ENCODE results near the gene OR2A5.
A peak's percentile ranks its signal among the peaks of the same experiment; 100 is the strongest.

Gene OR2A5

GRCh38 chr7:144019457-144019856 lies 29.3 kb upstream of the OR2A5 start:
- WGBS, 2 experiments (ENCODE audit: insufficient coverage in 2 of 2), result 43 to 83% methylated on average over 1 to 2 of the region's 2 CpGs
- peaks cover 28% of the 10 kb centered on the region for H3K4me1 ChIP-seq (ENCODE audit: control insufficient read depth, insufficient read depth, low read length, poor library complexity, severe bottlenecking)
- peak overlapping the region; percentile 78 for H3K27ac ChIP-seq (ENCODE audit: low read depth, low read length, severe bottlenecking)
- H3K36me3 ChIP-seq (ENCODE audit: control insufficient read depth, insufficient read depth, low read length), result no peaks in the 10 kb centered on the region
- H3K4me3 ChIP-seq (ENCODE audit: extremely low read depth, insufficient read depth, low read length, poor library complexity, severe bottlenecking), result no peak overlapping the region
- H3K9me3 ChIP-seq (ENCODE audit: control insufficient read depth, low read length), result no peaks in the 10 kb centered on the region

GRCh38 chr7:144020340-144020739 lies 28.4 kb upstream of the OR2A5 start:
- 17 to 25% methylated on average over 1 of the region's 3 CpGs for WGBS, 2 experiments (ENCODE audit: insufficient coverage in 2 of 2)
- Histone ChIP-seq H3K4me3 (ENCODE audit: extremely low read depth, insufficient read depth, low read length, poor library complexity, severe bottlenecking) (no peak overlapping the region), H3K4me1 (ENCODE audit: control insufficient read depth, insufficient read depth, low read length, poor library complexity, severe bottlenecking) (peaks cover 28% of the 10 kb centered on the region), H3K9me3 (ENCODE audit: control insufficient read depth, low read length) (no peaks in the 10 kb centered on the region), H3K36me3 (ENCODE audit: control insufficient read depth, insufficient read depth, low read length) (no peaks in the 10 kb centered on the region), H3K27ac (ENCODE audit: low read depth, low read length, severe bottlenecking) (no peak overlapping the region)

GRCh38 chr7:144022169-144022568 lies 26.6 kb upstream of the OR2A5 start:
- Histone ChIP-seq H3K36me3 (ENCODE audit: control insufficient read depth, insufficient read depth, low read length) (no peaks in the 10 kb centered on the region), H3K9me3 (ENCODE audit: control insufficient read depth, low read length) (no peaks in the 10 kb centered on the region), H3K27ac (ENCODE audit: low read depth, low read length, severe bottlenecking) (peak overlapping the region; percentile 31), H3K4me3 (ENCODE audit: extremely low read depth, insufficient read depth, low read length, poor library complexity, severe bottlenecking) (no peak overlapping the region), H3K4me1 (ENCODE audit: control insufficient read depth, insufficient read depth, low read length, poor library complexity, severe bottlenecking) (peaks cover 28% of the 10 kb centered on the region)

- Histone ChIP-seq H3K4me1 (ENCODE audit: control insufficient read depth, insufficient read depth, low read length, poor library complexity, severe bottlenecking) (peaks cover 28% of the 10 kb centered on the region), H3K36me3 (ENCODE audit: control insufficient read depth, insufficient read depth, low read length) (no peaks in the 10 kb centered on the region), H3K9me3 (ENCODE audit: control insufficient read depth, low read length) (no peaks in the 10 kb centered on the region), H3K27ac (ENCODE audit: low read depth, low read length, severe bottlenecking) (no peak overlapping the region), H3K4me3 (ENCODE audit: extremely low read depth, insufficient read depth, low read length, poor library complexity, severe bottlenecking) (no peak overlapping the region)
- WGBS, 2 experiments (ENCODE audit: insufficient coverage in 2 of 2), result no CpG with 5 or more reads among the region's 4 CpGs
Measured at GRCh38 chr7:144023171-144023827, 25.4 kb upstream of the OR2A5 start.

GRCh38 chr7:144024213-144024612 lies 24.5 kb upstream of the OR2A5 start:
- H3K4me3 ChIP-seq (ENCODE audit: extremely low read depth, insufficient read depth, low read length, poor library complexity, severe bottlenecking), result no peak overlapping the region
- no peaks in the 10 kb centered on the region for H3K9me3 ChIP-seq (ENCODE audit: control insufficient read depth, low read length)
- WGBS, 2 experiments (ENCODE audit: insufficient coverage in 2 of 2), result 93 to 97% methylated on average over 3 of the region's 3 CpGs
- no peak overlapping the region for H3K27ac ChIP-seq (ENCODE audit: low read depth, low read length, severe bottlenecking)
- peaks cover 25% of the 10 kb centered on the region for H3K4me1 ChIP-seq (ENCODE audit: control insufficient read depth, insufficient read depth, low read length, poor library complexity, severe bottlenecking)
- no peaks in the 10 kb centered on the region for H3K36me3 ChIP-seq (ENCODE audit: control insufficient read depth, insufficient read depth, low read length)

GRCh38 chr7:144026203-144026883 lies 22.4 kb upstream of the OR2A5 start:
- Histone ChIP-seq H3K27ac (ENCODE audit: low read depth, low read length, severe bottlenecking) (no peak overlapping the region), H3K4me1 (ENCODE audit: control insufficient read depth, insufficient read depth, low read length, poor library complexity, severe bottlenecking) (peaks cover 5% of the 10 kb centered on the region)
- WGBS, 2 experiments (ENCODE audit: insufficient coverage in 2 of 2), result 90 to 100% methylated on average over 1 of the region's 4 CpGs

GRCh38 chr7:144027070-144027469 lies 21.7 kb upstream of the OR2A5 start:
- no CpG with 5 or more reads among the region's 3 CpGs for WGBS, 2 experiments (ENCODE audit: insufficient coverage in 2 of 2)

More at GRCh38 chr7:144026203-144026883, 22.4 kb upstream of the OR2A5 start:
- no peaks in the 10 kb centered on the region for H3K36me3 ChIP-seq (ENCODE audit: control insufficient read depth, insufficient read depth, low read length)
- H3K4me3 ChIP-seq (ENCODE audit: extremely low read depth, insufficient read depth, low read length, poor library complexity, severe bottlenecking), result no peak overlapping the region
- H3K9me3 ChIP-seq (ENCODE audit: control insufficient read depth, low read length), result no peaks in the 10 kb centered on the region

GRCh38 chr7:144027974-144028373 lies 20.8 kb upstream of the OR2A5 start:
- WGBS, 2 experiments (ENCODE audit: insufficient coverage in 2 of 2), result 80% methylated on average over 1 of the region's 1 CpG; no CpG with 5 or more reads in 1 of the 2 experiments
- H3K4me1 ChIP-seq (ENCODE audit: control insufficient read depth, insufficient read depth, low read length, poor library complexity, severe bottlenecking), result no peaks in the 10 kb centered on the region

More at GRCh38 chr7:144027070-144027469, 21.7 kb upstream of the OR2A5 start:
- Histone ChIP-seq H3K9me3 (ENCODE audit: control insufficient read depth, low read length) (no peaks in the 10 kb centered on the region), H3K27ac (ENCODE audit: low read depth, low read length, severe bottlenecking) (no peak overlapping the region), H3K4me1 (ENCODE audit: control insufficient read depth, insufficient read depth, low read length, poor library complexity, severe bottlenecking) (peaks cover 4% of the 10 kb centered on the region), H3K4me3 (ENCODE audit: extremely low read depth, insufficient read depth, low read length, poor library complexity, severe bottlenecking) (no peak overlapping the region), H3K36me3 (ENCODE audit: control insufficient read depth, insufficient read depth, low read length) (no peaks in the 10 kb centered on the region)

GRCh38 chr7:144028547-144028946 lies 20.2 kb upstream of the OR2A5 start:
- WGBS, 2 experiments (ENCODE audit: insufficient coverage in 2 of 2), result no CpG with 5 or more reads among the region's 3 CpGs
- Histone ChIP-seq H3K9me3 (ENCODE audit: control insufficient read depth, low read length) (no peaks in the 10 kb centered on the region), H3K27ac (ENCODE audit: low read depth, low read length, severe bottlenecking) (no peak overlapping the region), H3K4me3 (ENCODE audit: extremely low read depth, insufficient read depth, low read length, poor library complexity, severe bottlenecking) (no peak overlapping the region), H3K36me3 (ENCODE audit: control insufficient read depth, insufficient read depth, low read length) (no peaks in the 10 kb centered on the region), H3K4me1 (ENCODE audit: control insufficient read depth, insufficient read depth, low read length, poor library complexity, severe bottlenecking) (no peaks in the 10 kb centered on the region)

More at GRCh38 chr7:144027974-144028373, 20.8 kb upstream of the OR2A5 start:
- H3K27ac ChIP-seq (ENCODE audit: low read depth, low read length, severe bottlenecking), result no peak overlapping the region
- H3K9me3 ChIP-seq (ENCODE audit: control insufficient read depth, low read length), result no peaks in the 10 kb centered on the region
- no peak overlapping the region for H3K4me3 ChIP-seq (ENCODE audit: extremely low read depth, insufficient read depth, low read length, poor library complexity, severe bottlenecking)
- no peaks in the 10 kb centered on the region for H3K36me3 ChIP-seq (ENCODE audit: control insufficient read depth, insufficient read depth, low read length)

GRCh38 chr7:144032516-144032915 lies 16.2 kb upstream of the OR2A5 start:
- WGBS, 2 experiments (ENCODE audit: insufficient coverage in 2 of 2), result 89 to 91% methylated on average over 1 to 3 of the region's 5 CpGs
- H3K27ac ChIP-seq (ENCODE audit: low read depth, low read length, severe bottlenecking), result no peak overlapping the region
- H3K36me3 ChIP-seq (ENCODE audit: control insufficient read depth, insufficient read depth, low read length), result no peaks in the 10 kb centered on the region
- no peak overlapping the region for H3K4me3 ChIP-seq (ENCODE audit: extremely low read depth, insufficient read depth, low read length, poor library complexity, severe bottlenecking)
- H3K9me3 ChIP-seq (ENCODE audit: control insufficient read depth, low read length), result no peaks in the 10 kb centered on the region
- H3K4me1 ChIP-seq (ENCODE audit: control insufficient read depth, insufficient read depth, low read length, poor library complexity, severe bottlenecking), result peaks cover 2% of the 10 kb centered on the region

Measured in mesodermal cell (in vitro differentiated cells).